ENCODE data around the gene MYORG.

The MYORG gene

GRCh38 chr9:34326690-34327089 is 50.0 kb downstream of the MYORG start:
- ATAC-seq (ENCODE audit: insufficient read depth, low read depth) (no peak), DNase-seq (no peak)
- Histone ChIP-seq H4K20me1 (ENCODE audit: insufficient read depth, low read length) (0 out of 2 replicates have a peak, but pooled peaks cover 5% of the 10 kb centered on the region), H3K4me3 (ENCODE audit: low read depth in 1 of 2, low read length in 2 of 2) (no peak overlapping the region), H3K27me3 (ENCODE audit: insufficient read depth, low read length, poor library complexity) (no peaks in the 10 kb centered on the region), H3K9me3 (ENCODE audit: insufficient read depth, low read length, severe bottlenecking) (no peaks in the 10 kb centered on the region), H2AFZ (ENCODE audit: low read depth, low read length) (no peak overlapping the region), H3K4me1 (ENCODE audit: insufficient read depth, low read length) (peaks cover 36% of the 10 kb centered on the region), H3K27ac (ENCODE audit: low read length) (no peak overlapping the region), H3K36me3 (ENCODE audit: insufficient read depth, low read length) (no peaks in the 10 kb centered on the region; the same call in 1 of the 2 replicates), H3K9ac (ENCODE audit: low read depth, low read length) (no peak overlapping the region), H3K79me2 (ENCODE audit: insufficient read depth, low read length) (peaks cover 92% of the 10 kb centered on the region), H3K4me2 (ENCODE audit: insufficient read depth, low read length) (peak overlapping the region; percentile 76; the same call in 1 of the 2 replicates)
- TF ChIP-seq CTCF (IDR thresholded peaks at IDR 0.05; ENCODE audit: borderline replicate concordance, extremely low read depth, low read length, poor library complexity, severe bottlenecking): no peak
- no peak for TF ChIP-seq EZH2 (IDR thresholded peaks at IDR 0.05; ENCODE audit: borderline replicate concordance, low read depth, low read length, severe bottlenecking)

- TF ChIP-seq EZH2 (IDR thresholded peaks at IDR 0.05; ENCODE audit: borderline replicate concordance, low read depth, low read length, severe bottlenecking) (no peak), CTCF (IDR thresholded peaks at IDR 0.05; ENCODE audit: borderline replicate concordance, extremely low read depth, low read length, poor library complexity, severe bottlenecking) (no peak)
- Histone ChIP-seq H3K4me3 (ENCODE audit: low read depth in 1 of 2, low read length in 2 of 2) (no peak overlapping the region), H3K9me3 (ENCODE audit: insufficient read depth, low read length, severe bottlenecking) (no peaks in the 10 kb centered on the region), H3K9ac (ENCODE audit: low read depth, low read length) (no peak overlapping the region), H3K27me3 (ENCODE audit: insufficient read depth, low read length, poor library complexity) (no peaks in the 10 kb centered on the region), H3K27ac (ENCODE audit: low read length) (no peak overlapping the region), H3K36me3 (ENCODE audit: insufficient read depth, low read length) (peaks cover 15% of the 10 kb centered on the region), H4K20me1 (ENCODE audit: insufficient read depth, low read length) (peaks cover 5% of the 10 kb centered on the region), H3K4me2 (ENCODE audit: insufficient read depth, low read length) (no peak overlapping the region), H3K79me2 (ENCODE audit: insufficient read depth, low read length) (peaks cover 94% of the 10 kb centered on the region), H3K4me1 (ENCODE audit: insufficient read depth, low read length) (peaks cover 22% of the 10 kb centered on the region), H2AFZ (ENCODE audit: low read depth, low read length) (no peak overlapping the region)
- DNase-seq (no peak), ATAC-seq (ENCODE audit: insufficient read depth, low read depth) (no peak)
These were observed 53.7 kb downstream of the MYORG start for GRCh38 chr9:34322899-34323591.

GRCh38 chr9:34321451-34321850 is 55.2 kb downstream of the MYORG start:
- Histone ChIP-seq H3K9ac (ENCODE audit: low read depth, low read length) (no peak overlapping the region), H3K27me3 (ENCODE audit: insufficient read depth, low read length, poor library complexity) (no peaks in the 10 kb centered on the region), H3K27ac (ENCODE audit: low read length) (no peak overlapping the region), H3K4me2 (ENCODE audit: insufficient read depth, low read length) (no peak overlapping the region), H3K36me3 (ENCODE audit: insufficient read depth, low read length) (peaks cover 15% of the 10 kb centered on the region), H2AFZ (ENCODE audit: low read depth, low read length) (no peak overlapping the region), H3K4me1 (ENCODE audit: insufficient read depth, low read length) (peaks cover 6% of the 10 kb centered on the region), H4K20me1 (ENCODE audit: insufficient read depth, low read length) (peaks cover 5% of the 10 kb centered on the region), H3K4me3 (ENCODE audit: low read depth in 1 of 2, low read length in 2 of 2) (no peak overlapping the region), H3K79me2 (ENCODE audit: insufficient read depth, low read length) (peaks cover 80% of the 10 kb centered on the region), H3K9me3 (ENCODE audit: insufficient read depth, low read length, severe bottlenecking) (no peaks in the 10 kb centered on the region)
- no peak for TF ChIP-seq CTCF (IDR thresholded peaks at IDR 0.05; ENCODE audit: borderline replicate concordance, extremely low read depth, low read length, poor library complexity, severe bottlenecking)
- TF ChIP-seq EZH2 (IDR thresholded peaks at IDR 0.05; ENCODE audit: borderline replicate concordance, low read depth, low read length, severe bottlenecking): no peak
- DNase-seq (no peak), ATAC-seq (ENCODE audit: insufficient read depth, low read depth) (no peak)
